ENCODE measurements around the gene ETV6.

Gene ETV6

DNA sequence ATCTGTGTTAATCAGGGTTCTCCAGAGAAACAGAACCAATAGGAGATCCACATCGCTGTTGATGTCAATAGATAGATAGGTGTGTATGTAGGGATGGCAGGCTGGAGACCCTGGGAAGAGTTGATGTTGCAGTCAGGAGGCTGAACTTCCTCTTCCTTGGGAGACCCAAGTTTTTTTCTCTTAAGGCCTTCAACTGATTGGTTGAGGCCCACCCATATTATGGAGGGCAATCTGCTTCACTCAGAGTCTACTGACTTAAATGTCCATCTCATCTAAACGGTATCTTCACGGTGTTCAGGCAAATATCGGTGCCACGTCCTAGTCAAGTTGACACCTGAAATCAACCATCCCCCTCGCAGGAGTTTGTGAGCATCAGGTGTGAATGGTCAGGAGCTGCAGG is 63.0 kb downstream of the ETV6 start:
- H3K4me3 ChIP-seq (ENCODE audit: low read length), result no peak overlapping the region
- H3K4me1 ChIP-seq (ENCODE audit: control insufficient read depth, low read depth, low read length), result peaks cover 2% of the 10 kb centered on the region
- no peak overlapping the region for H3K27ac ChIP-seq (ENCODE audit: low read length)
- no peaks in the 10 kb centered on the region for H3K36me3 ChIP-seq (ENCODE audit: control insufficient read depth, low read depth, low read length)
- no peak overlapping the region for H3K9ac ChIP-seq (ENCODE audit: low read length)
- no peaks in the 10 kb centered on the region for H3K27me3 ChIP-seq (ENCODE audit: control insufficient read depth, insufficient read depth, low read length)
- no peaks in the 10 kb centered on the region for H3K9me3 ChIP-seq (ENCODE audit: control insufficient read depth, low read depth, low read length)

DNA sequence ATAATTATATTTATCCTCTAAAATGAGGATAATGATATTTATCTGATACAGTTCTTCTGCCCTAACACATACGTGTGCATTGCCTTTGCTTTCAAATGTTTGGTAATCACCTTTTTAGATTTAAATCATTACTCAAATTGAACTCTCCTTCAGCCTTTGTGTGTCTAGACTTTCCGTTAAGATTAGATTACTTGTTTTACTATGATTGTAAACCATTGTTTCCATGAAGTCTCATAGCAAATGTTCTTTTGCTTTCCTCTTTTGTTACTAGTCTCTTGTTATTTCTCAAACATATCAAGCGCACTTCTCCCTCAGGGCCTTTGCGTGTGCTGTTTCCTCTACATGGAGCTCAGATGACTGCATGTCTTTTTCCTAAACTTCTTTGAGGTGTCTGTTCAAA is 63.7 kb downstream of the ETV6 start:
- Histone ChIP-seq H3K4me1 (ENCODE audit: control insufficient read depth, low read depth, low read length) (peaks cover 4% of the 10 kb centered on the region), H3K36me3 (ENCODE audit: control insufficient read depth, low read depth, low read length) (no peaks in the 10 kb centered on the region), H3K27me3 (ENCODE audit: control insufficient read depth, insufficient read depth, low read length) (no peaks in the 10 kb centered on the region), H3K9ac (ENCODE audit: low read length) (no peak overlapping the region), H3K4me3 (ENCODE audit: low read length) (no peak overlapping the region), H3K9me3 (ENCODE audit: control insufficient read depth, low read depth, low read length) (no peaks in the 10 kb centered on the region), H3K27ac (ENCODE audit: low read length) (no peak overlapping the region)

DNA sequence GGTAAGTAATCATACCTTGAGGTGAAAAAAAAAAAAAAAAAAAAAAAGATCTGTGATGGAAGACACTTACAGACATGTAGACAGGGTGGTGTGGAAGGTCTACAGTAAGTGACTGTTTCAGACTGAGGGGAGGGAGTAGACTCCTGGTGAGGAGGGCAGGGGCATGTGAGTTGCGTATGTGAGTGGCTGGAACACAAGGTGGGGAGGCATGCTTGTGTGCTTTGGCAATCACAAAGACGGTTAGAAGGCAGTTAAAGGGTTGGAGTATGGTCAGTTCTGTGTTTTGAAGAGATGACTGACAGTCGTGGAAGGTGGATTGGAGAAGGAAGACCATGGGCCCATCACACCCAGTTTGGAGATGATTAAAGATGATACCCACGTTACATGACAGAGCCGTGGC is 65.2 kb downstream of the ETV6 start:
- H3K4me1 ChIP-seq (ENCODE audit: control insufficient read depth, low read depth, low read length), result peaks cover 14% of the 10 kb centered on the region
- H3K9ac ChIP-seq (ENCODE audit: low read length), result no peak overlapping the region
- no peaks in the 10 kb centered on the region for H3K9me3 ChIP-seq (ENCODE audit: control insufficient read depth, low read depth, low read length)
- no peak overlapping the region for H3K27ac ChIP-seq (ENCODE audit: low read length)
- H3K27me3 ChIP-seq (ENCODE audit: control insufficient read depth, insufficient read depth, low read length), result no peaks in the 10 kb centered on the region
- H3K36me3 ChIP-seq (ENCODE audit: control insufficient read depth, low read depth, low read length), result no peaks in the 10 kb centered on the region
- H3K4me3 ChIP-seq (ENCODE audit: low read length), result no peak overlapping the region

DNA sequence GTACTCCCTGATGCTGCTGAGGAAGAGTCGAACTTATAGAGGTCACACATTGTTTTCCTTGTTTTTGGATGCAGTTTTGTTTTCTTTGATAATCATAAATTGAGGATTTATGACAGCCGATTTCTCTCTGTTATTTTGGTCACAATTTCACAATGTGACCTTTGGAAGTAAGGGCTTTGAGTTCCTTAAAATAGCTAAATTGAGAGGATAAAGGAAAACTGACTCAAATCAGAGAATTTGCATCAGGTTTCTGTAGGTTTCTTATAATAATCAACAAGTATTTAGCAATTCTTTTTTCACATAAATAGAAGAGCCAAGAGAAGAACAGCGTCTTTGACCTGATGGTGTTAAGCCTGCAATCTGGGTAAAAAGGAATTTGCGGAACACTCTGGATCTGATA is 66.1 kb downstream of the ETV6 start:
- Histone ChIP-seq H3K36me3 (ENCODE audit: control insufficient read depth, low read depth, low read length) (no peaks in the 10 kb centered on the region), H3K27ac (ENCODE audit: low read length) (no peak overlapping the region), H3K9me3 (ENCODE audit: control insufficient read depth, low read depth, low read length) (no peaks in the 10 kb centered on the region), H3K9ac (ENCODE audit: low read length) (no peak overlapping the region), H3K4me1 (ENCODE audit: control insufficient read depth, low read depth, low read length) (peaks cover 19% of the 10 kb centered on the region), H3K27me3 (ENCODE audit: control insufficient read depth, insufficient read depth, low read length) (no peaks in the 10 kb centered on the region), H3K4me3 (ENCODE audit: low read length) (no peak overlapping the region)

DNA sequence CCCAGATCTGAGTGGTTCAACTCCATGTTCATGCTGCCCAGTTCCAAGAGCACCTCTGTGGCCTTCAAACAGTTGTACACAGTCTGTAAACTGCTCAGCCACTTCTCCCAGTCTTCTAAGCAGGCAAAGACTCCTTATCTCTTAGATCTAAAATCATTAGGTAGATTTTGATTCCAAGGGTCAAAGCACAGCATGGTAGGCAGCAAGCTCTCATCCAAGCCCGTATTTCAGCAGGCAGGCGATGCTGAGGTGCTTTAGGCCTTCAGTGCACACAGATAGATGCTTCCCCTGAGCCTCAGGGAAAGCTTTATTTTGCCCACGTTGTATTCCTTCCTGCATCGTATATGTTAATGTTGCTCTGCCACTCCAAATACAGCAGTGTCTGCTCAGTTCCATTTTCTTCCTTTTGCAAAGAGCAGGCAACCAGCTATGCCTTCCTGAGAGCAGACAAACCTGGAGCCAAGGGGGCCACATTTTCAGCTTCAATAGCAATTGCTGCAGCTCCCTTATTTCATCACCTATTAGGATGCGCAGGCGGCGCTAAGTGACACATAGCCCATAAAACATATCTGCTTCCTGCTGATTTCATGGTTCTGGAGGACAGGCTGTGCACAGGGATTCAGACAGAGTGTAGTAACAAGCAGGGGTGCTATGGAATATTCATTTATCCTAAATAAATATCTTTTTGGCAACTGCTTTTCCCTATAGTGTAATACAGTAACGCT is 67.5 kb downstream of the ETV6 start:
- peaks cover 19% of the 10 kb centered on the region for H3K4me1 ChIP-seq (ENCODE audit: control insufficient read depth, low read depth, low read length)
- H3K9me3 ChIP-seq (ENCODE audit: control insufficient read depth, low read depth, low read length), result no peaks in the 10 kb centered on the region
- H3K27me3 ChIP-seq (ENCODE audit: control insufficient read depth, insufficient read depth, low read length), result no peaks in the 10 kb centered on the region
- H3K9ac ChIP-seq (ENCODE audit: low read length), result no peak overlapping the region
- H3K4me3 ChIP-seq (ENCODE audit: low read length), result no peak overlapping the region
- no peaks in the 10 kb centered on the region for H3K36me3 ChIP-seq (ENCODE audit: control insufficient read depth, low read depth, low read length)
- no peak overlapping the region for H3K27ac ChIP-seq (ENCODE audit: low read length)

DNA sequence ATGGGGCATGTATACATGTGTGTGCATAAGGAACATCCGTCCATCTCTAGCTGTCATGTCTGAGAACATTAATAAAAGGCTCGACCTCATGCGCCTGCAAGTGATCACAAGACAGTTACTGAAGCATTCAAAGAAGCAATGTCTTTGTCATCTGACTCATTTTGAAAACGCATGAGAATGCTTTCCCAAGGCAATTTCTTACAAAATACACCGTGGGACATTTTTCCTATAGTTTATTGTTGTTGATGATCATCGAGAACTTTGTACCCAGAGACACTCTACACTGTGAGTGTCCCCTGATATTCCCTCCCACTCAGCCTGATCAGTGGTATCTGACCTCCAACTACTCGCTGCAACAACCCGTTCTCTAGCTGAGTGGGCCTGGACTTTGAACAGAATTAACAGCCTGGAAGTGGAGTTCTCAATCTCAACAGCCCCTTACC is 68.1 kb downstream of the ETV6 start:
- Histone ChIP-seq H3K4me1 (ENCODE audit: control insufficient read depth, low read depth, low read length) (peaks cover 19% of the 10 kb centered on the region), H3K9ac (ENCODE audit: low read length) (no peak overlapping the region), H3K27ac (ENCODE audit: low read length) (no peak overlapping the region), H3K9me3 (ENCODE audit: control insufficient read depth, low read depth, low read length) (no peaks in the 10 kb centered on the region), H3K4me3 (ENCODE audit: low read length) (no peak overlapping the region), H3K27me3 (ENCODE audit: control insufficient read depth, insufficient read depth, low read length) (no peaks in the 10 kb centered on the region), H3K36me3 (ENCODE audit: control insufficient read depth, low read depth, low read length) (no peaks in the 10 kb centered on the region)

DNA sequence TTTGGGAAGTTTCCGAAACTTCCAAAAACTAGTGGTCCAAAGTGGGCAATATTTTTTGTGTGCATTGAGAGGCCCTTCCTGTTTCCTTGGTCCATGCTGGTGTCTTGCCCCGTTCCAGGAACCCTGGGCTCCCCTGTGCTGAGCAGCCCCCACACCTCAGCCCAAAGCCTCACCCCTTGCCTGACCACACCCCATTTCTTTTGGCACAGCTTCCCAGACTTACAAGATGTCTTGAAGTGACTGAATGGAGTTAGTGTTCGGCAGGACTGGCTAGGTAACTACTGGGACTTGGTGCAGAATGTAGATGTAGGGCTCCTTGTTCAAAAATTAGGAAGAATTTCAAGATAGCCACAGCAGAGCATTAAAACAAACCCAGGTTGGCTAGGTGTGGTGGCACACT is 68.6 kb downstream of the ETV6 start:
- Histone ChIP-seq H3K36me3 (ENCODE audit: control insufficient read depth, low read depth, low read length) (no peaks in the 10 kb centered on the region), H3K27me3 (ENCODE audit: control insufficient read depth, insufficient read depth, low read length) (no peaks in the 10 kb centered on the region), H3K27ac (ENCODE audit: low read length) (no peak overlapping the region), H3K9ac (ENCODE audit: low read length) (no peak overlapping the region), H3K4me3 (ENCODE audit: low read length) (no peak overlapping the region), H3K9me3 (ENCODE audit: control insufficient read depth, low read depth, low read length) (no peaks in the 10 kb centered on the region), H3K4me1 (ENCODE audit: control insufficient read depth, low read depth, low read length) (peaks cover 19% of the 10 kb centered on the region)

DNA sequence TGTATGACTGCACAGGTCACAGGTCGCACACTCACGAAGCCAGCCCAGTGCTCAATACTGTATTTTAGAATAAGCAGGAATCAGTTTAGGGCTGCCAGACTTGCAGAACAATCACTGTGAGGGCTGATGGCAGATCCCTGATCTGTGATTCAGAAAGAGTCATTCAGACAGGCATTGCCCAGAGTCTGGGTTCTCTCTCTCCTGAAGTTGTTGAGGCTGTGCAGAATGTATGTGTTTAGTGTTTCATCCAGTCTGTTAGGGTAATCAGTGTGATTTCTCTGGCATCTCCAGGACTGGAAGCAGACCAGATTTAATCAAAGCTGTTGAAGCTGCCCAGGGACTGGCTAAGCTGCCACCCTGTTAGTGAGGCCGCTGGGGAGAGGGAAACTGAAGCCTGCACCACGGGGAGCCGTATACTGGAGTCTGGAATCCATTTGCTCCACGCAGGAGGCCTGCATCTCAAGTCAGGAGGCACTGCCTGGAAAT is 69.3 kb downstream of the ETV6 start:
- Histone ChIP-seq H3K9ac (ENCODE audit: low read length) (no peak overlapping the region), H3K9me3 (ENCODE audit: control insufficient read depth, low read depth, low read length) (no peaks in the 10 kb centered on the region), H3K4me1 (ENCODE audit: control insufficient read depth, low read depth, low read length) (peaks cover 22% of the 10 kb centered on the region), H3K4me3 (ENCODE audit: low read length) (no peak overlapping the region), H3K27ac (ENCODE audit: low read length) (no peak overlapping the region), H3K27me3 (ENCODE audit: control insufficient read depth, insufficient read depth, low read length) (no peaks in the 10 kb centered on the region), H3K36me3 (ENCODE audit: control insufficient read depth, low read depth, low read length) (no peaks in the 10 kb centered on the region)

DNA sequence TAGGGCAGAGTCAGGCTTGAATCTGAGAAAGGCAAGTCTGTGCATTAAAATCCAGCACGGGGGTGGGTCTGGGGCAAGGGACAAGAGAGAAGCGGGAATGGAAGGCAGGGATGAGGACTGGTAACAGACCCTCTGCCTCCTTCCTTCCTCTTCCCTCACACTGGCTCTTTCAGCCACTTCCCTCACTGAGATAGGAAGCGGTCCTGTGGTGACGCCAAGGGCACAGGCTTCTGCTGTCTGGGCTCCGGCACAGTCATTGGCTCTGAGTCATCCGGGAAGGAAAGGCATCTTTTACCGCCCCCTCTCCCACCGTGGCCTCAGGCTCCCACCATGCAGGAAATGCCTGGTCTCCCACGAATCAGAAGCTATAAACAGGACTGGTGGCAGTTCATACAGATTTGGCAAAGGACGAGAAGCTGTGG is 70.2 kb downstream of the ETV6 start:
- H3K36me3 ChIP-seq (ENCODE audit: control insufficient read depth, low read depth, low read length), result no peaks in the 10 kb centered on the region
- no peak overlapping the region for H3K4me3 ChIP-seq (ENCODE audit: low read length)
- no peak overlapping the region for H3K9ac ChIP-seq (ENCODE audit: low read length)
- peaks cover 23% of the 10 kb centered on the region for H3K4me1 ChIP-seq (ENCODE audit: control insufficient read depth, low read depth, low read length)
- H3K27me3 ChIP-seq (ENCODE audit: control insufficient read depth, insufficient read depth, low read length), result no peaks in the 10 kb centered on the region
- no peaks in the 10 kb centered on the region for H3K9me3 ChIP-seq (ENCODE audit: control insufficient read depth, low read depth, low read length)
- no peak overlapping the region for H3K27ac ChIP-seq (ENCODE audit: low read length)

DNA sequence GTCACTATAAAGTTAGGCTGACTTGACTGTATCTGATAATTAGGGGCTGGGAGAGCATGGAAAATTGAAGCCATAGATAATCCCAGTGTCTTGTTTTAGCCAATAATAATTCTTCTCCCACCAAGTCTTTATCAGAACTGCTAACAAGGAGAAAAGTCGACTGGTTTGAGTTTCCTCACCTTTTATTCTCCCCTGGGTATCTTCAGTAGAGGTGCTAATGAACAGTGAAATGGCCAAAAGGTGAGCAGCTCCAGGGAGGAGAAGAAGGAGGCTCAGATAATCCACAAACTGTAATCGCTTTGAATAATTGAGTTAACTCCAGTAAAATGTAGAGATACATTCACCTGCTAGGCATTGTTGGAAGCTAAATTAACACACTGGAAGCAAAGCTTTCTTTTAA is 72.6 kb downstream of the ETV6 start:
- H3K4me1 ChIP-seq (ENCODE audit: control insufficient read depth, low read depth, low read length), result peaks cover 23% of the 10 kb centered on the region
- H3K27ac ChIP-seq (ENCODE audit: low read length), result no peak overlapping the region
- no peaks in the 10 kb centered on the region for H3K9me3 ChIP-seq (ENCODE audit: control insufficient read depth, low read depth, low read length)
- no peaks in the 10 kb centered on the region for H3K27me3 ChIP-seq (ENCODE audit: control insufficient read depth, insufficient read depth, low read length)
- H3K4me3 ChIP-seq (ENCODE audit: low read length), result no peak overlapping the region
- H3K36me3 ChIP-seq (ENCODE audit: control insufficient read depth, low read depth, low read length), result no peaks in the 10 kb centered on the region
- no peak overlapping the region for H3K9ac ChIP-seq (ENCODE audit: low read length)

DNA sequence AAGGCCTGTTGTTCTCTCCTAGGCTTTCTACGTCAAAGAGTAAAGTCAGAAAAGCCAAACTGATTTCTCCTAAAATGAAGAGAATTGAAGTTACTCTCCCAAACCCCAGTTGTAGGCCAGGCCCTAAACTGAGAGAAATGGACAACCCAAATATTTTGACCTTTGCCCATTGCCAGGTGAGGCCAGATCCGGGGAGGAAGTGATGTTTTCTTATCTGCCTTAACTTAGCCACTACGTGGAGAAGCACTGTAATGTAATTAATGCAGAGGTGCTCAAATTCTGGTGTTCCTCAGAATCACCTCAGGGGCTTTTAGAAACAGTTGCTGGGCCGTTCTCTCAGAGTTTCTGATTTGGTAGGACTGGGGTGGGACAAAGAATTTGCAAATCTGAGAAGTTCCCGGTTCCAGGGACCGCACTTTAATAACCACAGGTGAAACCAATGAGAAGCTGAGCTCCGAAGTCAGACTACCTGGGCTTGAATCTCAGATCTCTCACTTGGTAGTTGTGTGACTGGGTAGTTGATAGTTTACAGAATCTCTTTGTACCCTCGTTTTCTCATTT is 73.2 kb downstream of the ETV6 start:
- Histone ChIP-seq H3K27ac (ENCODE audit: low read length) (no peak overlapping the region), H3K4me1 (ENCODE audit: control insufficient read depth, low read depth, low read length) (peaks cover 19% of the 10 kb centered on the region)

DNA sequence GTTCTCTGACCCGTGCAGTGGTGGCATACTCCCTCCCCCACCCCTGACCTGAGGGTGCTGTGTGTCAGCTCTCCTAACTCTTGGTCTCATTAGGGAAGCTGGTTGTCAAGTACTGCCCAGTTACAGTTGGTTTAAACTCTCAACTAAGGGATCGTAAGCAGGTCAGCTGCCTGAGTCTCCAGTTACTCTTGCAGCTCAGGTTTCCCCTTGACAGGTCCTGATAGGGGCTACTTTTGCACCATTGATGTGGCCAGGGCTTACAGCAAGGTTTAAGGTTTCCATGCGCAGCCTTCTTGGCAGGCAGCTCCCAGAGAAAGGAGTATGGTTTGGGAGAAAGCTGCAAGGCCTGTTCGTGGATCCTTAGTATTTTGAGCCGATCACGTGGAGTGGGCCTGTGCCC is 74.5 kb downstream of the ETV6 start:
- Histone ChIP-seq H3K4me3 (ENCODE audit: low read length) (no peak overlapping the region), H3K9me3 (ENCODE audit: control insufficient read depth, low read depth, low read length) (no peaks in the 10 kb centered on the region), H3K9ac (ENCODE audit: low read length) (no peak overlapping the region), H3K4me1 (ENCODE audit: control insufficient read depth, low read depth, low read length) (peaks cover 15% of the 10 kb centered on the region), H3K27me3 (ENCODE audit: control insufficient read depth, insufficient read depth, low read length) (no peaks in the 10 kb centered on the region), H3K27ac (ENCODE audit: low read length) (no peak overlapping the region), H3K36me3 (ENCODE audit: control insufficient read depth, low read depth, low read length) (no peaks in the 10 kb centered on the region)

More for the DNA sequence above, 73.2 kb downstream of the ETV6 start:
- Histone ChIP-seq H3K9ac (ENCODE audit: low read length) (no peak overlapping the region), H3K36me3 (ENCODE audit: control insufficient read depth, low read depth, low read length) (no peaks in the 10 kb centered on the region), H3K4me3 (ENCODE audit: low read length) (no peak overlapping the region), H3K9me3 (ENCODE audit: control insufficient read depth, low read depth, low read length) (no peaks in the 10 kb centered on the region), H3K27me3 (ENCODE audit: control insufficient read depth, insufficient read depth, low read length) (no peaks in the 10 kb centered on the region)
